ENCODE results near the gene MYO10. TPM values are rescaled to one million over a fixed set of nuclear protein-coding genes. Genes with fewer than 3 reads are reported as not detected.

The MYO10 gene
- total RNA-seq, 4 donors from 2014 or later: 30.6 to 55.9 (median 38.2) TPM

- Histone ChIP-seq H3K36me3 (no peaks in the 10 kb centered on the region), H3K4me1 (peaks cover 0 to 12% (median 3%) of the 10 kb centered on the region in 4 donors), H3K9me3 (no peaks in the 10 kb centered on the region), H3K27me3 (no peaks in the 10 kb centered on the region), H3K27ac (no peak overlapping the region), H3K4me3 (no peak overlapping the region)
- 82 to 89% methylated on average over 4 of the region's 4 CpGs for WGBS, 2 donors
- TF ChIP-seq CTCF (IDR thresholded peaks at IDR 0.05): no peak
- TF ChIP-seq EP300 (IDR thresholded peaks at IDR 0.05): no peak
- TF ChIP-seq POLR2A (IDR thresholded peaks at IDR 0.05): no peak
- DNase-seq (ENCODE audit: low spot score in 2 of 2): no peak
Measured at GRCh38 chr5:16853518-16853917, 82.6 kb downstream of the MYO10 start.

GRCh38 chr5:16852251-16853005 is 83.7 kb downstream of the MYO10 start:
- H3K9me3 ChIP-seq: no peaks in the 10 kb centered on the region
- no peaks in the 10 kb centered on the region for H3K27me3 ChIP-seq
- no peak overlapping the region for H3K27ac ChIP-seq
- no peak for DNase-seq (ENCODE audit: low spot score in 2 of 2)
- no peak for TF ChIP-seq POLR2A (IDR thresholded peaks at IDR 0.05)
- no peak for TF ChIP-seq CTCF (IDR thresholded peaks at IDR 0.05)
- H3K36me3 ChIP-seq: no peaks in the 10 kb centered on the region
- 64 to 66% methylated on average over 7 of the region's 7 CpGs for WGBS, 2 donors
- peaks cover 0 to 12% (median 3%) of the 10 kb centered on the region in 4 donors for H3K4me1 ChIP-seq
- H3K4me3 ChIP-seq: no peak overlapping the region

GRCh38 chr5:16849775-16850174 is 86.3 kb downstream of the MYO10 start:
- H3K9me3 ChIP-seq: no peaks in the 10 kb centered on the region
- 60 to 68% methylated on average over 4 of the region's 4 CpGs for WGBS, 2 donors
- H3K27me3 ChIP-seq: no peaks in the 10 kb centered on the region
- H3K27ac ChIP-seq: no peak overlapping the region
- no peak overlapping the region for H3K4me3 ChIP-seq
- H3K36me3 ChIP-seq: no peaks in the 10 kb centered on the region
- TF ChIP-seq CTCF (IDR thresholded peaks at IDR 0.05) (no peak), POLR2A (IDR thresholded peaks at IDR 0.05) (no peak), EP300 (IDR thresholded peaks at IDR 0.05) (no peak)
- DNase-seq (ENCODE audit: low spot score in 2 of 2): no peak
- peaks cover 0 to 6% (median 0%) of the 10 kb centered on the region in 4 donors for H3K4me1 ChIP-seq

DNA sequence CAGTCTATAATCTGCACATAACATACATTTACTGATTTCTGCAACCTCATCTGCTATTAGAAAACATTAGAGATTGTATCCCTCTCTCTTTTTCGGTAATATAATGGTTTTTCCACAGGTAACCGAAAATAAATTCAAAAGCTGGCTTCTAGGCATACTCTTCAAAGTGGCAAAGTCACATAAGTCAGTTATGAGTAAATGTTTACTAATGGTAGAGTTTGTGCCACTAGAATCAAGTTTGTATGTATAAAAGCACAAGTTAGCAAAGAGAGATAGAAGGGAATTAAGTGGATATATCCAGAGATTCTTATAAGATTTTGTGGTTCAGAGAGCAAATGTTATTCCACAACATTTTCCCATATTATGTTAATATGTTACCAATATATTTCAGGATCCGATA is 86.9 kb downstream of the MYO10 start:
- Histone ChIP-seq H3K9me3 (no peaks in the 10 kb centered on the region), H3K4me1 (peaks cover 0 to 6% (median 0%) of the 10 kb centered on the region in 4 donors), H3K27me3 (no peaks in the 10 kb centered on the region), H3K36me3 (no peaks in the 10 kb centered on the region), H3K27ac (no peak overlapping the region), H3K4me3 (no peak overlapping the region)
- TF ChIP-seq EP300 (IDR thresholded peaks at IDR 0.05) (no peak), CTCF (IDR thresholded peaks at IDR 0.05) (no peak), POLR2A (IDR thresholded peaks at IDR 0.05) (no peak)
- no peak for DNase-seq (ENCODE audit: low spot score in 2 of 2)
- 91 to 95% methylated on average over 3 of the region's 3 CpGs for WGBS, 2 donors

GRCh38 chr5:16844952-16845351 is 91.1 kb downstream of the MYO10 start:
- DNase-seq (ENCODE audit: low spot score in 2 of 2): no peak
- TF ChIP-seq EP300 (IDR thresholded peaks at IDR 0.05) (no peak), CTCF (IDR thresholded peaks at IDR 0.05) (no peak), POLR2A (IDR thresholded peaks at IDR 0.05) (no peak)
- no peaks in the 10 kb centered on the region for H3K36me3 ChIP-seq
- no peak overlapping the region for H3K27ac ChIP-seq
- H3K27me3 ChIP-seq: no peaks in the 10 kb centered on the region
- 83% methylated on average over 3 of the region's 3 CpGs for WGBS, 2 donors
- H3K4me1 ChIP-seq: peaks cover 0 to 19% (median 0%) of the 10 kb centered on the region in 4 donors
- H3K4me3 ChIP-seq: no peak overlapping the region
- no peaks in the 10 kb centered on the region for H3K9me3 ChIP-seq

Measured in tibial nerve (tissue), 4 donors.